Mesothelial cell of epicardium (in vitro differentiated cells): ENCODE data around the gene AP3M1. TPM values are rescaled to one million over a fixed set of nuclear protein-coding genes. Genes with fewer than 3 reads are reported as not detected.

ENCODE experiments used
- DNase-seq, 2 experiments: peaks; one replicate each; pipeline ENCODE4 v3.0.0; 2021; ENCODE audit warnings: low spot score in 2 of 2; ENCODE audit not compliant: unreplicated experiment in 2 of 2
- H3K27ac Mint-ChIP-seq: 2 replicates; pipeline ENCODE4 v1.8.0; 2021; ENCODE audit warnings: mixed read lengths
- H3K27me3 Mint-ChIP-seq: 2 replicates; pipeline ENCODE4 v1.8.0; 2021; ENCODE audit warnings: low read depth, mixed read lengths
- H3K36me3 Mint-ChIP-seq: 2 replicates; pipeline ENCODE4 v1.8.0; 2021; ENCODE audit warnings: mixed read lengths
- H3K4me1 Mint-ChIP-seq: 2 replicates; pipeline ENCODE4 v1.8.0; 2021; ENCODE audit warnings: mixed read lengths
- H3K4me3 Mint-ChIP-seq: 2 replicates; pipeline ENCODE4 v1.8.0; 2021; ENCODE audit warnings: mild to moderate bottlenecking, moderate library complexity, mixed read lengths
- H3K9me3 Mint-ChIP-seq: 2 replicates; pipeline ENCODE4 v1.8.0; 2021; ENCODE audit warnings: mixed read lengths
- total RNA-seq: library from RNA; stranded (reverse); gene quantifications from 3 replicates; pipeline ENCODE4 v1.2.1, GENCODE V29; 2021
- TF ChIP-seq, protein P1 (sequence below): fragments of 200-600 bp; sonication (generic); IDR thresholded peaks from one replicate; pipeline ENCODE4 v1.5.0; 2021; ENCODE audit warnings: antibody characterized with exemption; ENCODE audit not compliant: unreplicated experiment

The AP3M1 gene
- total RNA-seq, 1 donor from 2014 or later: 49.4 TPM

- peaks cover 11% of the 10 kb centered on the region for H3K36me3 Mint-ChIP-seq
- no peaks in the 10 kb centered on the region for H3K9me3 Mint-ChIP-seq
- H3K27me3 Mint-ChIP-seq: no peaks in the 10 kb centered on the region
- H3K27ac Mint-ChIP-seq: no peak overlapping the region
- DNase-seq: peak in 1 of 2 experiments; percentile 50
- TF ChIP-seq, protein P1, sequence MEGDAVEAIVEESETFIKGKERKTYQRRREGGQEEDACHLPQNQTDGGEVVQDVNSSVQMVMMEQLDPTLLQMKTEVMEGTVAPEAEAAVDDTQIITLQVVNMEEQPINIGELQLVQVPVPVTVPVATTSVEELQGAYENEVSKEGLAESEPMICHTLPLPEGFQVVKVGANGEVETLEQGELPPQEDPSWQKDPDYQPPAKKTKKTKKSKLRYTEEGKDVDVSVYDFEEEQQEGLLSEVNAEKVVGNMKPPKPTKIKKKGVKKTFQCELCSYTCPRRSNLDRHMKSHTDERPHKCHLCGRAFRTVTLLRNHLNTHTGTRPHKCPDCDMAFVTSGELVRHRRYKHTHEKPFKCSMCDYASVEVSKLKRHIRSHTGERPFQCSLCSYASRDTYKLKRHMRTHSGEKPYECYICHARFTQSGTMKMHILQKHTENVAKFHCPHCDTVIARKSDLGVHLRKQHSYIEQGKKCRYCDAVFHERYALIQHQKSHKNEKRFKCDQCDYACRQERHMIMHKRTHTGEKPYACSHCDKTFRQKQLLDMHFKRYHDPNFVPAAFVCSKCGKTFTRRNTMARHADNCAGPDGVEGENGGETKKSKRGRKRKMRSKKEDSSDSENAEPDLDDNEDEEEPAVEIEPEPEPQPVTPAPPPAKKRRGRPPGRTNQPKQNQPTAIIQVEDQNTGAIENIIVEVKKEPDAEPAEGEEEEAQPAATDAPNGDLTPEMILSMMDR: peak; percentile 52
- no peak overlapping the region for H3K4me3 Mint-ChIP-seq
- peaks cover 20% of the 10 kb centered on the region for H3K4me1 Mint-ChIP-seq
Measured at GRCh38 chr10:74081192-74081803, 69.3 kb downstream of the AP3M1 start.

GRCh38 chr10:74079936-74080590 lies 70.6 kb downstream of the AP3M1 start:
- Mint-ChIP-seq H3K4me1 (peaks cover 20% of the 10 kb centered on the region), H3K27me3 (no peaks in the 10 kb centered on the region), H3K36me3 (peaks cover 12% of the 10 kb centered on the region), H3K27ac (no peak overlapping the region), H3K9me3 (no peaks in the 10 kb centered on the region), H3K4me3 (no peak overlapping the region)
- DNase-seq: no peak
- TF ChIP-seq, protein P1: no peak

GRCh38 chr10:74079028-74079935 lies 71.3 kb downstream of the AP3M1 start:
- Mint-ChIP-seq H3K4me3 (no peak overlapping the region), H3K4me1 (peaks cover 20% of the 10 kb centered on the region), H3K36me3 (peaks cover 15% of the 10 kb centered on the region), H3K27me3 (no peaks in the 10 kb centered on the region), H3K27ac (peak overlapping the region; percentile 75), H3K9me3 (no peaks in the 10 kb centered on the region)
- DNase-seq: no peak
- TF ChIP-seq, protein P1: no peak

- no peak for DNase-seq
- no peak overlapping the region for H3K4me3 Mint-ChIP-seq
- peaks cover 20% of the 10 kb centered on the region for H3K4me1 Mint-ChIP-seq
- H3K36me3 Mint-ChIP-seq: peaks cover 18% of the 10 kb centered on the region
- TF ChIP-seq, protein P1: no peak
- H3K9me3 Mint-ChIP-seq: no peaks in the 10 kb centered on the region
- H3K27me3 Mint-ChIP-seq: no peaks in the 10 kb centered on the region
- H3K27ac Mint-ChIP-seq: no peak overlapping the region
Measured at GRCh38 chr10:74078037-74078436, 72.6 kb downstream of the AP3M1 start.

DNA sequence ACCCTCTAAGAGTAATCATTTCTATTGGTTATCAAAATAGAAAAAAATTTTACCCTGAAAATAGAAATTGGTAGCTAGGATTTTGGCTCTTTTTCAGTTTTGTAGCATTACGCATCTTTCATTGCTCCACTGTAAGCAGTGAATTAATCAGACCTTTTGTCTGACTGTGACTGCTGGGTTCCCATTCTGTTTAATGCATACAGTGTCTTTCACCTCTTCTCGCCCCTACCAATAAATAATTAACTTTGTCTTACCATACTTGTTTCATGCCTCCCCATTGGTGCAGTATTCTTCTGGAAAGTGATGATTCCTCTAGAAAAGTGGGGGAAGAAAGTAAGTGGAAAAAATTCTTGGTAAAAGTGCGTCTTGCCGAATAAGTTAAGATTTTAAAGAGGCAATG lies 73.2 kb downstream of the AP3M1 start:
- Mint-ChIP-seq H3K9me3 (no peaks in the 10 kb centered on the region), H3K4me3 (no peak overlapping the region), H3K27ac (no peak overlapping the region), H3K4me1 (peaks cover 20% of the 10 kb centered on the region), H3K36me3 (peaks cover 21% of the 10 kb centered on the region), H3K27me3 (no peaks in the 10 kb centered on the region)
- TF ChIP-seq, protein P1: no peak
- no peak for DNase-seq
